GM18507 (cell line): ENCODE results near the gene MOK.
A peak's percentile ranks its signal among the peaks of the same experiment; 100 is the strongest.

Experiments used
- DNase-seq: peaks from one replicate; pipeline ENCODE4 v3.0.0; 2011; ENCODE audit warnings: low read depth; ENCODE audit not compliant: insufficient read length; ENCODE audit errors: extremely low spot score
- FAIRE-seq: peaks from 2 replicates; lab custom pipeline; 2011; peaks lifted over from hg19 to GRCh38; lab: Jason Lieb, UNC

The MOK gene

GRCh38 chr14:102292441-102292840, 12.5 kb downstream of the MOK start:
- DNase-seq (no peak), FAIRE-seq (no peak)

DNA sequence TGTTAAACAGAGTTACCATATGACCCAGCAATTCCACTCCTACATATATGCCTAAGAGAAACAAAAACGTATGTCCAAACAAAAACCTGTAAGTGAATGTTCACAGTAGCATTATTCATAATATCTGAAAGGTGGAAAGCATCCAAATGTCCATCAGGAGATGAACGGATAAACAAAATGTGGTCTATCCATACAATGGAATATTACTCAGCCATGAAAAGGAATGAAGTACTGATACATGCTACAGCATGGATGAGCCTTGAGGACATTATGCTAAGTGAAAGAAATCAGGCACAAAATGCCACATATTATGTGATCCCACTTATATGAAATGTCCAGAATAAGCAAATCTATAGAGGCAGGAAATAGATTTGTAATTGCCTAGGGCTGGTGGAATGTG, 16.8 kb downstream of the MOK start:
- DNase-seq = no peak

DNA sequence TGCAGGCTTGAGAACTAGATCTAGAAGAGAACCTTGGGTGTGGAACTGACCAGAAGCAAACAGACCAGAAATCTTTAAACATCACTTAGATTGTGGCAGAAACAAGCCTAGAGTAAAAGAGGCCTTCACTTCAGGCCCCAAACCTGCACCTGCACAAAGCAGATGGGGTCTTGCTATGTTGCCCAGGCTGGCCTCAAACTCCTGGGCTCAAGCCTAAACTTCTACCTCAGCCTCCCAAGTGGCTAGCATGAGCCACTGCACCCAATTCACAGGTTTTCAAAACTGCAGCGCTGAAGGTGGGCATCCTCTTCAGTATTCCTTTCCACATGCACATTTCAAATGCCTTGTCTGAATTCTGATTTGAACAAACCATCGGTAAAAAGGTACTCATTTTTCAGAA, 19.9 kb downstream of the MOK start:
- FAIRE-seq = no peak
- no peak for DNase-seq

More for the DNA sequence above, 16.8 kb downstream of the MOK start:
- FAIRE-seq = no peak

GRCh38 chr14:102283631-102284129, 21.3 kb downstream of the MOK start:
- FAIRE-seq = no peak
- no peak for DNase-seq

DNA sequence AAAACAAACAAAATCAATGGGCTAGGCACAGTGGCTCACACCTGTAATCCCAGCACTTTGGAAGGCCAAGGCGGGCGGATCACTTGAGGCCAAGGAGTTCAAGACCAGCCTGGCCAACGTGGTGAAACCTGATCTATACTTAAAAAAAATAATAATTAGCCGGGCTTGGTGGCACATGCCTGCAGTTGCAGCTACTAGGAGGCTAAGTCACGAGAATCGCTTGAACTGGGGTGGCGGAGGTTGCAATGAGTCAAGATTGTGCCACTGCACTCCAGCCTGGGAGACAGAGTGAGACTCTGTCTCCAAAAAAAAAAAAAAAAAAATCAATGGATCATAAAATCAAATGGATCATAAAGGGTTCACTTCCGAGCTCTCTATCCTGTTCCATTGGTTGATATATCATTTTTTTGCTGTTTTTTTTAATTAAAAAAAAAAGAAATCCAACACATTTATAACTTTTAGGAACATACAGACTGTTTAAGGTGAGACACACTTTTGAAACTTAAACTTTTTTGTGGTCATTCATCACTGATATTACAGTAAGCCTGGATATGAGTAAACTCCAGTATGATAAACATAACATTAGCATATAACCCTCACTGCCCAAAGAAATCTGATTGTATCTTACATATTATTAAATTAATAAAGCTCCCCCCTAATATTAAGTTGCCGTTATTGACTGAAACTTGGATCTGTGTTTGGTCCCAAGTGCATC, 22.1 kb downstream of the MOK start:
- no peak for DNase-seq
- FAIRE-seq = no peak

DNA sequence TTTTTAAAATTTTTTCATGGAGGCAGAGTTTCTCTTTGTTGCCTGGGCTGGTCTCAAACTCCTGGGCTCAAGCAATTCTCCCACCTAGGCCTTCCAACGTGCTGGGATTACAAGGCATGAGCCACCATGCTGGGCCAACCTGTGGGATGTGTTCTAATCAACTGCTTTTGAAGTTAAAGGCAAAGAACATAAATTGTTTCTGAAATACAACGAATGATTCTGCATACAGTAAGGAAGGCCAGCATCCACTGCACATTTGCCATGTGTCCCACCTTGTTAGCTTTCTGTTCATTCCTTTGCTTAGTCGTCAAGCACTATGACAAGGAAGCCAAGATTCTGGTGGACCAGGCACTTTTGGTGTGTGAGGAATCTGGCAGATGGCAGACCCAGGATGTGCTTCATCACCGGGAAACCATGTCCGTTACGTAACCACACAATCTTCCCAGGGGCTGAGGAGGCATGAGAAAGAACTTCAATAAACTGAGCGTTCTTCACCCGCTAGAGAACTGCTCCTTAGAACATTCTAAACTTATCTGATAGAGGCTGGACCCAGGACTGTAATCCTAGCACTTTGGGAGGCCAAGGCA, 24.5 kb downstream of the MOK start:
- no peak for FAIRE-seq
- DNase-seq = no peak

DNA sequence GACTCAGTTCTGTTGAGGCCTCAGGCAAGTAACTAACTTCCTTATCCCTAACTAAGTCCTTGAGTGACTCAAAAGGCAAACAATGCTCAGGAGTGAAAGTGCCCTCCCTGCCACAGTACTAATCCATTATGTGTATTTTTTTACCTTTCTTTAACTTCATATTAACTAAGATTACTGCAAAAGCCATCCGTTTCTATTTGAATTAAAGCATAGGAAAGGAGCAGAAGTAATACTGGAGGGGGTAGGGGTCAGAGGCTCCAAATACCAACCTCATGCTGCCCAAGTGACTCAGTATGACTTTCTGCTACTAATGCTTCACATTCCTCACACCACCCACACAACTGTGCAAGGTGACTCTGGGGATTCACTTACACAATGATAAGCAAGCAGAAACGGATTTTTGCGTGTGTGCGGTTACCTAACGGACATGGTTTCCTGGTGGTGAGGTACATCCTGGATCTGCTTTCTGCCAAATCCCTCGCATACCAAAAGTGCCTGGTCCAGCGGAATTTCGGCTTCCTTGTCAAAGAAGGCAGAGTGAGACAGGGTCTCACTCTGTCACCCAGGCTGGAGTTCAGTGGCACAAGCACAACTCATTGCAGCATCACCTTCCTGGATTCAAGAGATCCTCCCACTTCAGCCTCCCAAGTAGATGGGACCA, 25.1 kb downstream of the MOK start:
- DNase-seq = no peak
- no peak for FAIRE-seq

- no peak for FAIRE-seq
Measured at GRCh38 chr14:102279282-102279681, 25.7 kb downstream of the MOK start.

GRCh38 chr14:102278631-102278935, 26.4 kb downstream of the MOK start:
- no peak for DNase-seq
- FAIRE-seq = no peak

More at GRCh38 chr14:102279282-102279681, 25.7 kb downstream of the MOK start:
- DNase-seq = no peak

GRCh38 chr14:102277874-102278630, 26.9 kb downstream of the MOK start:
- DNase-seq (no peak), FAIRE-seq (no peak)

DNA sequence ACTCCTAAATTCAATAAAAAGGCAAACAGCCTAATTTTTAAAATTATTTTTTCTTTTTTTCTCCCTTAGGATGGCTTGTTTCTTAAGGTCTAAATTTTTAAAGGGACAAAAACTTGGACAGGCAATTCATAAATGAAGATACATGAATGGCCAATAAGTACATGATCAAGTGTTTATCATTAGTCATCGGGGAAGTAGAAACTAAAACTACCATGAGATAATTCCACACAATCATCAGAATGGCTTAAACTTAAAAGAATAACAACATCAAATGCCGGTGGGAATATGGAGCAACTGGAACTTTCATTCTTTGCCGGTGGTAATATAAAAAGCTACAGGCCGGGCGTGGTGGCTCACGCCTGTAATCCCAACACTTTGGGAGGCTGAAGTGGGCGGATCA, 29.1 kb downstream of the MOK start:
- no peak for DNase-seq
- no peak for FAIRE-seq

DNA sequence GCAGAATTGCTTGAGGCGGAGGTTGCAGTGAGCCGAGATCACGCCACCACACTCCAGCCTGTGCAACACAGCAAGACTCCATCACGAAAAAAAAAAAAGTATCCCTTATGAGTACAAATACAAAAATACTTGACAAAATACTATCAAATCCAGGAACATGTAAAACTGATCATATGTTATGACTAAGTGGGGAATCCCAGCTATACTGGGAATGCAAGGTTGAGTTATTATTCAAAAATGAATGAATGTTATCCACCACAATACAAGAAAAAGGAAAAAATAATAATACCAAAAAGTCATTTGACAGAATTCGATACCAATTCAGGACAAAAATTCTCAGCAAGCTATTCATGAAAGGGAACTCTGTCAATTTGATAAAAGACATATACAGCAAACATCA, 32.6 kb downstream of the MOK start:
- DNase-seq (no peak), FAIRE-seq (peak; percentile 39)

DNA sequence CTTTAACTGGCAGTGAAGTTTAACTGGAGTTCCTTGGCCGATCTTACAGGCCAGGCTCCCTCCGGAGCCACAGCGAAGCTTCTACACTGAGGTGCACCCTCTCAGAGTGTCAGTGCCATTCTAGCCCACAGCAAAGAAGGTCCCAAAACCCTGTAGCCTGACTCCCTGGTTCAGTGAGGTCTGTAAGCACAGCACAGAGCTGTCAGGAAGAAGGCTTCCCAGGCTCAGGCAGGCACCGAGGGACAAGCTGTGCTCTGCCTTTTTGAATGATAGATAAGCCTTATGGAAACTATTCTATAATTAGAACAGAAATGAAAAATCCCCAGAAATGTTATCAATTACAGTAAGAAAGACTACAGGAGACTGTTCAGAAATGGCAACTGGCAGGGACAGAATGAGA, 40.2 kb downstream of the MOK start:
- DNase-seq (no peak), FAIRE-seq (no peak)

- FAIRE-seq (no peak), DNase-seq (no peak)
Measured at GRCh38 chr14:102264355-102264754, 40.6 kb downstream of the MOK start.

DNA sequence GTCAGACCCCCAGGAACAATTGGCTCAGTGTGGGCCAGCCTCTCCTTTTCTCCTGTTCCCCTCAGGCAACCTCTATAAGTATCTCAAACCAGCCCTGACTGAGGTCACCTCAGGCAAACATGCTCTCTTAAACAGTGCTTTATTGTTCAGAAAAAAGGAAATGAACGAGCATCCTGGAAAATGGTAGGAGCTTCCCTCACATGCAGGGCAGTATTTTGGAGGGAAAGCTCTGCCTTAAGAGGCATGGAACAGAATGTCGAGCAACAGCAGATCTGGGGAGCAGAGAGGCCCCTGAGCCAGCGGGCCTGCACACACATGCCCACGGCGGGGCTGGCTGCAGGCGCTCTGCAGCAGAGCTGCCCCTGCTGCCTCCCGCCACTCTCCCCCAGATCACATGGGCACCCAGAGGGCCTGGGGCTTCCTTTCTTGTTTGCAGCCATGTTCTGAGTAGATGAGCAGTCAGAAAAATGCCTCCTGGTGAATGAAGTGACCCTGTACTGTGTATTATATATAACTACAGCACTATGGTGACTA, 42.0 kb downstream of the MOK start:
- FAIRE-seq (no peak), DNase-seq (no peak)

- no peak for FAIRE-seq
- no peak for DNase-seq
Measured at GRCh38 chr14:102258136-102258535, 46.8 kb downstream of the MOK start.

DNA sequence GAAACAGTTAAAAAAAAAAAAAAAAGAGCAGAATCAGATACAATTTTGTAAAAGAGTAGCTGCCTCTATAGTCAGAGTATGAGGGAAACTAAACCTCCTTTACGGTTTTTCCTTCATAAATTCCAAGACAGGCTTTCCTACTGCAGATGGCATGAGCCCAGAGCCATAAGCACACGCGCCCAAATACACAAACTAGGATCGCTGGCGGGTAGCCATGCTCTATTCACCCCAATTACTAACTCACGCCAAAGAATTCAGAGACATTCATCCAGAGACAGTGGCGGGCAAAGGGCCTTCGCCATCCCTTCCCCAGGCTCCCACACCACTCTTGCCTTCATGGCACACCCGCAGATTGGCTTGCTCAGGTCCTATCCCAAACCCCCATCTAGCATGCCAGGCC, 48.2 kb downstream of the MOK start:
- DNase-seq = no peak
- FAIRE-seq = no peak

- FAIRE-seq = no peak
Measured at GRCh38 chr14:102255401-102256190, 49.4 kb downstream of the MOK start.

More at GRCh38 chr14:102255401-102256190, 49.4 kb downstream of the MOK start:
- no peak for DNase-seq
